GM10266 (cell line): ENCODE data around the gene RPL35.

Experiments used
- DNase-seq: peaks from one replicate; pipeline ENCODE4 v3.0.0; 2012; ENCODE audit errors: extremely low spot score
- CTCF ChIP-seq: IDR thresholded peaks from 2 replicates; pipeline ENCODE4 v1.5.1; 2012; ENCODE audit warnings: mild to moderate bottlenecking, low read depth; ENCODE audit not compliant: control insufficient read depth, insufficient read depth; ENCODE audit errors: missing control alignments

The RPL35 gene

DNA sequence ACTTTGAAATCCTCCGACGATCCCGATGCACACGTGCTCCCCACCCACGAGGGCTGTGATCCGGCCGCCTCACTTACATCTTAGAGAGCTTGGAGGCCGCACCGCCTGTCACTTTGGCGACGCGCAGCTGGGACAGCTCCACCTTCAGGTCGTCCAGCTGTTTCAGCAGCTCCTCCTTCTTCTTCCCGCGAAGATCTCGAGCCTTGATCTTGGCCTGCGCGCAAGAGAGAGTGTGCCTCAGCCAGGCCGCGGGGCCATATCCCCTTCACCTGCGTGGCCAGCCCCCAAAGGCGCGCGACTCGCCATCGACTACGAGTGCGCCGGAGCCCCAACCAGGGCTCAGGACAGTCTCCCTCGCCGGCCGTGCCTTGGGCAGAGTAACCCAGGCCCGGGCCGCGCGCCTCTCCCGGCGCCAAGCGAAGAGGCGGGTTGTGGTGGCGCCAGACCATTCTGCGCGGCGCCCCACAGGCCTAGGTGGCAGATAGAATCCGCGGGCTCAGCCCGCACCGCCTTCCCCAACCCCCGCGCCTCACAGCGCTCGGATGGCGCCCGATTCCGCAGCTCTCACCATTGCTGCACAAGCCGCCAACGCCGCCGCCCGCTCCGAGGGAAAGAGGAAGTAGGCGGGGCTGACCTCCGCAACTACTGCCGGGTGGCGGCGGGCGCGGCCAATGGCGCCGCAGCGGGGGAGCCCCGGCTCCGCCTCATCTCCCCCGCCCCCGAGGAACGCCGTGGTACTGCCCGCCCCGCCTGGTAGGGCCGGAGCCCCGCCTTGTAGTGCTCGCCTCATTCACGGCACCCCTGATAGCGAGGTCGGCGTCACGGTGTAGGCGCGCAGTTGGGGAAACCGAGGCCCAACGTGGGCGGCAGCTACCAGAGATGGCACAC, at the start of gene RPL35, which contains the start of gene ARPC5L:
RPL35 (minus strand) TSS at position 616 of the 888 bp plus-strand sequence; CDS start at position 571, 45 bp downstream.
ARPC5L (plus strand) TSS at position 789 of the 888 bp plus-strand sequence. CDS start 7,161 bp downstream, outside the sequence.
- peak; percentile 99 for DNase-seq
- TF ChIP-seq CTCF = no peak

GRCh38 chr9:124908098-124908497, 46.3 kb upstream of the RPL35 start:
- TF ChIP-seq CTCF = no peak
- DNase-seq = no peak

GRCh38 chr9:124906966-124907365, 45.2 kb upstream of the RPL35 start:
- no peak for DNase-seq
- TF ChIP-seq CTCF = no peak

GRCh38 chr9:124899845-124900244, 38.1 kb upstream of the RPL35 start:
- DNase-seq = no peak
- no peak for TF ChIP-seq CTCF

DNA sequence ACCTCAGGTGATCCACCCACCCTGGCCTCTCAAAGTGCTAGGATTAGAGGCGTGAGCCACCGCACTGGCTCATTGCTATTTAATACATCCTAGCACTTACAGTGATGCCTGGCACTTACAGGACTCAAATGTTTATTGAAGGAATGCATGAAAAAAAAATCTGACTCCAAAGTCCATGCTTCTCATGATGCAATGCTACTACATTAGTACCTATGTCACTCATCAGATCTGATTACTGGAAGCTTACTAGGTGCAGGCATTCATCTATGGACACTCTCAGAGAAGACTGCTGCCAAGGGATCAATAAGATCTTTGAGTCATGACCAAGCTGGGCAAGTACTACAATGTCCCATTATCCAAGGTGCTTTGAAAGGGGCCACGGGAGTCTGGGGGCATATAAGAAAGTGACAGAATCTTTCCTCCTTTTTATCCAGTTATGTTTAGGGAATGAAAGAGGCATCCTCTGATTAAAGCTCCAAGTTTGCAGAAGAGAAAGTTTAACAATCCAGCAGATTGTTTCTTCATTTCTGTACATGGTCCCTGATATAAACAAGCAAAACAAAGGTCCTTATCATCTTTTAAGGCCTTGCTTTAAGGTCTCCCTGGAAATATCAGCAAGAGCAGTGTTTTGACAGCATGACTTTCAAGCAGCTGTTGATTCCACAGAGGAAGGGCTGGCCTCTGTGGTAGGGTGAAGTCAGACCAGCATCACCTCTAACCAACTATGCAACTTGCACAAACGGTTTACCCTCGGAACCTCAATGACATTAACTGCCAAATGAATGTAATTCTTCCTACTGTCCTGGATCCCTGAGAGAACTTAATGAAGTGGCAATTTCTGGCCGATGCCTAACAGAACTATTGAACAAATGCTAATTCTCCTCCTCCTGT, 36.1 kb upstream of the RPL35 start:
- TF ChIP-seq CTCF = no peak
- no peak for DNase-seq

GRCh38 chr9:124894741-124895170, 33.0 kb upstream of the RPL35 start:
- TF ChIP-seq CTCF = peak; percentile 66
- peak; percentile 34 for DNase-seq
